Activated naive CD4-positive, alpha-beta T cell treated with anti-CD3 and anti-CD28 coated beads for 36 hours (primary cell): ENCODE data around the gene OTULIN. TPM values are rescaled to one million over a fixed set of nuclear protein-coding genes. Genes with fewer than 3 reads are reported as not detected.

ENCODE experiments used
- CTCF ChIA-PET: fragments of 350-600 bp; sonication (Branson Sonifier 250); formaldehyde crosslinking; loops from one replicate; lab custom pipeline; 2021; ENCODE audit warnings: antibody characterized with exemption; lab: Charles Lee
- DNase-seq: peaks from one replicate; pipeline ENCODE4 v3.0.0-alpha.2; 2020
- H3K27ac Mint-ChIP-seq: one replicate; pipeline ENCODE4 v1.8.0; 2021; ENCODE audit warnings: mild to moderate bottlenecking, mixed read lengths
- H3K27me3 Mint-ChIP-seq: one replicate; pipeline ENCODE4 v1.8.0; 2021; ENCODE audit warnings: low read depth, mixed read lengths
- H3K36me3 Mint-ChIP-seq: one replicate; pipeline ENCODE4 v1.8.0; 2021; ENCODE audit warnings: low read depth, mixed read lengths
- H3K4me1 Mint-ChIP-seq: one replicate; pipeline ENCODE4 v1.8.0; 2021; ENCODE audit warnings: low read depth, mixed read lengths
- H3K4me3 Mint-ChIP-seq: one replicate; pipeline ENCODE4 v1.8.0; 2021; ENCODE audit warnings: mild to moderate bottlenecking, moderate library complexity, mixed read lengths
- H3K9me3 Mint-ChIP-seq: one replicate; pipeline ENCODE4 v1.8.0; 2021; ENCODE audit warnings: mixed read lengths
- intact Hi-C: fragments of 100-400 bp; cut with micrococcal nuclease; formaldehyde crosslinking; loops from one replicate; pipeline ENCODE4 v1.15.1; 2023
- total RNA-seq, 2 experiments: library from RNA; stranded (reverse); gene quantifications; one replicate each; pipeline ENCODE4 v1.2.3, GENCODE V29; 2021

OTULIN gene
- total RNA-seq, 2 experiments from 2014 or later = 46.4 to 48.0 TPM

DNA sequence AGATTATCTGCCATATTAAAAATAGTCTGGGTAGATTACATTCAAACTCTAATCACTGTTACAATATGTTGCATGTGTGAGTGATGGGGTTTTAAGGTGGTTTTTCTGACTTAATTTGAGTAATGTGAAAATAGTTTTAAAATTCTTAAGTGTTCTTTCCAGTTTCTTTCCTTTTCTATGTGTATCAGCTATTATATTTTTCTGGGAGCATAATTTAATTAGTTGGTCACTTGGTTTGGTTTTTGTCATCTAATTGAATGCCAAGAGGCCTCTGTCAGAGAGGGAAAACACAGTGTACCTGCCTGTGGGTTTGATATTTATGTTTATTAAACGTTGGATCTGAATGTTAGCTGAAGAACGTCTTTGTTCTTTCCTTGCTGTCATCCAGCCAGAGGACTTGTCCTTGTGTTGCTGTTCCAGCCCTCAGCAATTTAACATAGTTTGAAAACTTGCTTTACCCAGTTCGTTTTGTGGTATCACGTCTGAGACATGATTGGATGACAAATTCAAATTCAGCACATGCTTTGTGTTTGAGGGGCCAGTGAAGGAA lies 19.5 kb downstream of the OTULIN start:
- Mint-ChIP-seq H3K9me3 (no peaks in the 10 kb centered on the region), H3K36me3 (peaks cover 46% of the 10 kb centered on the region), H3K4me3 (no peak overlapping the region), H3K4me1 (peaks cover 17% of the 10 kb centered on the region), H3K27ac (no peak overlapping the region), H3K27me3 (no peaks in the 10 kb centered on the region)
- CTCF ChIA-PET = interaction anchor here (0.6 to 3.8 kb wide), 12 partner anchors 9 to 327 kb away, joined by 3 to 16 read pairs (median 4); no protein-coding TSS in a partner anchor
- DNase-seq = no peak
- intact Hi-C loops = no loop called here

DNA sequence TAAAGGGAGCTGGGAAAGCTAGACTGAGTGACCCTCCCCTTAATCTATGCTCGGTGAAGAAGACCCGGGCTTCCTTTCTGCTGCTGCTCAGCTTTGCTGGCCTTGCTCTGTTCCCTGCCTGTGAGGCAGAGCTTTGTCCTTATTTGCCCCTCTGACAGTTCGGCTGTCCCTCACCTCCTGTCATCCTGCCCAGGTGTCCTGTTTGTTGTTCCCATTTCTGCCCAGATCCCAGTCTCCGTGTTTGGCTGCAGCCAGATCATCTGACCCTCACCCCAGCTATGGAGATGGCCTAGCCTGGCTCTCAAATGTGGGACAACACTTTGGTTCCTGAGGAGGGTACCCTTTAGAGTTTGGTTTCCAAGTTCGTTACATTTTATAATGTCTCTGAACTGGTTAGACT lies 20.2 kb downstream of the OTULIN start:
- no peak overlapping the region for H3K27ac Mint-ChIP-seq
- no peaks in the 10 kb centered on the region for H3K27me3 Mint-ChIP-seq
- H3K9me3 Mint-ChIP-seq = peaks cover 3% of the 10 kb centered on the region
- H3K36me3 Mint-ChIP-seq = peaks cover 54% of the 10 kb centered on the region
- CTCF ChIA-PET = interaction anchor here (0.7 to 3.8 kb wide), 16 partner anchors 10 to 329 kb away, joined by 3 to 16 read pairs (median 3); no protein-coding TSS in a partner anchor
- no peak overlapping the region for H3K4me3 Mint-ChIP-seq
- H3K4me1 Mint-ChIP-seq = peaks cover 19% of the 10 kb centered on the region
- intact Hi-C loops = loop anchor here (1.0 kb wide), 4 partner anchors 22 to 330 kb away; no protein-coding TSS in a partner anchor
- DNase-seq = no peak

DNA sequence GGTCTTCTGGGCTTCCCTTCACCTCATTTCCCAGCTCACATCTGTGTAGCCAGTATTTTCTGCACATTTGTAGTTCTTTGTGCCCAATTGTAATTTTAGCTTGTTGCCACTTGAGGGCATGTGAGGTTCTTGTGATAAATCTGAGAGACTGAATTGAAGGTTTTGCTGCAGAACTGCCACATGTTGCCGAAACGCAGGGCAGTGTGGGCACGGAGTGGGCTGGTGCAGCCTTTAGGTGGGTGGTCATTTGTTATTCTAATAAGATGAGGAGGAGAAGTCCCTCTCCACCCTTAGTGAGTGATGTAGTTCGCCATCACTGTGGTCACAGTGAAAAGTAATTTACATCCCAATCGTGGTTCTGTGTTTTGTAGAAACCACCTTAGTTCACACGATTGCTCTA lies 21.2 kb downstream of the OTULIN start:
- CTCF ChIA-PET = interaction anchor here (0.6 to 3.8 kb wide), 18 partner anchors 9 to 485 kb away, joined by 3 to 16 read pairs (median 4); no protein-coding TSS in a partner anchor
- Mint-ChIP-seq H3K9me3 (peaks cover 5% of the 10 kb centered on the region), H3K27me3 (no peaks in the 10 kb centered on the region), H3K27ac (peak overlapping the region; percentile 68), H3K4me1 (peaks cover 14% of the 10 kb centered on the region), H3K4me3 (peak overlapping the region; percentile 42), H3K36me3 (peaks cover 57% of the 10 kb centered on the region)
- intact Hi-C loops = loop anchor here (1.0 kb wide), 4 partner anchors 21 to 329 kb away; no protein-coding TSS in a partner anchor
- peak; percentile 55 for DNase-seq

GRCh38 chr5:14686517-14686916 lies 22.0 kb downstream of the OTULIN start:
- Mint-ChIP-seq H3K4me3 (no peak overlapping the region), H3K36me3 (peaks cover 59% of the 10 kb centered on the region), H3K4me1 (peaks cover 14% of the 10 kb centered on the region), H3K27ac (no peak overlapping the region), H3K27me3 (no peaks in the 10 kb centered on the region), H3K9me3 (peaks cover 5% of the 10 kb centered on the region)
- intact Hi-C loops = no loop called here
- CTCF ChIA-PET = interaction anchor here (0.6 to 3.8 kb wide), 5 partner anchors 21 to 317 kb away, joined by 3 to 16 read pairs (median 5); no protein-coding TSS in a partner anchor
- DNase-seq = no peak

GRCh38 chr5:14687023-14687665 lies 22.6 kb downstream of the OTULIN start:
- intact Hi-C loops = no loop called here
- H3K27me3 Mint-ChIP-seq = no peaks in the 10 kb centered on the region
- H3K4me1 Mint-ChIP-seq = peaks cover 14% of the 10 kb centered on the region
- CTCF ChIA-PET = interaction anchor here (0.9 to 1.0 kb wide), 2 partner anchors 21 to 326 kb away, joined by 3 to 4 read pairs; no protein-coding TSS in a partner anchor
- H3K9me3 Mint-ChIP-seq = peaks cover 5% of the 10 kb centered on the region
- no peak overlapping the region for H3K27ac Mint-ChIP-seq
- no peak for DNase-seq
- H3K36me3 Mint-ChIP-seq = peaks cover 57% of the 10 kb centered on the region
- H3K4me3 Mint-ChIP-seq = no peak overlapping the region

- intact Hi-C loops = no loop called here
- Mint-ChIP-seq H3K9me3 (peaks cover 5% of the 10 kb centered on the region), H3K27me3 (no peaks in the 10 kb centered on the region), H3K27ac (no peak overlapping the region), H3K36me3 (peaks cover 74% of the 10 kb centered on the region), H3K4me3 (no peak overlapping the region), H3K4me1 (peaks cover 2% of the 10 kb centered on the region)
- CTCF ChIA-PET = interaction anchor here (2.3 kb wide), 1 partner anchor 7 kb away, joined by 12 read pairs; no protein-coding TSS in a partner anchor
- no peak for DNase-seq
Observed at GRCh38 chr5:14693070-14693469, 28.6 kb downstream of the OTULIN start.

DNA sequence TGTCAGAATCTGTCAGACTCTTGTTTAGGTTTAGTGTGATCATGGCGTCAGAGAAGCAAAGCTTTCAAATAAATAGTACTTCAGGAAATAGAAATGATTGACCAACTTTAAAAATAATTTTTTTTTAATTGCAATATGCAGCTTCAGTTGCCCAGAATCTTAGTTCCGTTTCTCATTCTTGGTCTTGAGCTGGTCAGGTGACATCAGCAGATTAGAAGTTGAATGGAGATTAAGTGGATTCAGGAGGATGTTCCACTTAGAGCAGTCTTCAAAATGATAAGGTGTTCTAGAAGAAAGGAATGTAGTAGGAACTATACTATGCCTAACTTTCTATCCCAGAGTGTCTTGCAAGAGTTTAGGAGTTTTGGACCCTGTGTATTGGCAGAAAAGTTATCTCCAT lies 30.6 kb downstream of the OTULIN start:
- intact Hi-C loops = no loop called here
- Mint-ChIP-seq H3K4me3 (no peak overlapping the region), H3K27ac (no peak overlapping the region), H3K27me3 (no peaks in the 10 kb centered on the region), H3K36me3 (peaks cover 71% of the 10 kb centered on the region), H3K4me1 (peaks cover 17% of the 10 kb centered on the region), H3K9me3 (peaks cover 2% of the 10 kb centered on the region)
- no peak for DNase-seq
- CTCF ChIA-PET = interaction anchor here (0.7 to 2.3 kb wide), 3 partner anchors 10 to 332 kb away, joined by 3 to 12 read pairs (median 3); no protein-coding TSS in a partner anchor

DNA sequence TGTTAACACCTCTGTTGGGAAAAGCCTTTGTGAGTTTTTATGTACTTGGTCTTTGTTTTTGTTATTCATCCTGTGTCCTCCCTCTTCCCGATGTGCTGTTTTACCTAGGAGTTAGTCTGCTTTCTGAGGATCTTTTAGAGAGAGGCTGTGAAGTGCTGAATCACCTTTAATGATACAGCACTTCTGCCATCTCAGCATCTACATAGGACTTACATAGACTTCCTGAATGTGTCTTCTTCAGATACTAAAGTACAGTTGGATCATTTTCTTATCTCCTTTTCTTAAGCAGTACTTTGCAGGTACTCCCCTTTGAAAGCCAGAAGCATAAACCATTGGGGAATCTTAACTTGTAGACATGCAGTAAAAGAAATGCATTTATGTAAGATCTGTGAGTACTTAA lies 31.5 kb downstream of the OTULIN start:
- Mint-ChIP-seq H3K4me1 (peaks cover 23% of the 10 kb centered on the region), H3K27ac (no peak overlapping the region), H3K9me3 (no peaks in the 10 kb centered on the region), H3K4me3 (no peak overlapping the region), H3K27me3 (no peaks in the 10 kb centered on the region), H3K36me3 (peaks cover 65% of the 10 kb centered on the region)
- DNase-seq = no peak
- intact Hi-C loops = no loop called here
- CTCF ChIA-PET = interaction anchor here (0.7 to 1.0 kb wide), 2 partner anchors 12 to 333 kb away, joined by 3 read pairs; no protein-coding TSS in a partner anchor

DNA sequence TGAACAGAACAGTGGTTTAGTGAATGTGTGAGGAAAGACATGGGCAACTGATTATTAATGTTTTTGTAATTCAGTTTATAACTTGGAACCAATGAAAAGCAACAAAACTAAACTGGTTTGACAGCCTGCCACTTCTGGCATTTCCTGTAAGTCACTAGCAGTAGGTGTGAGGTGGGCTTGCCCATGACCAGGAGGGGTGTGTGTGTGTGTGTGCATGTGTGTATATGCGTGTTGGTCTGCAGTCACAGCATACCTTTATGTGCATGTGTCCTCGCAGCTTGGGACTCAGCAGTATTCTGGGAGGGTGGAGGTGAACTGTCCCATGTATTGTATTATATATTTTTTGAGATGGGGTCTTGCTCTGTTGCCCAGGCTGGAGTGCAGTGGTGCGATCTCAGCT lies 32.3 kb downstream of the OTULIN start:
- H3K36me3 Mint-ChIP-seq = peaks cover 70% of the 10 kb centered on the region

DNA sequence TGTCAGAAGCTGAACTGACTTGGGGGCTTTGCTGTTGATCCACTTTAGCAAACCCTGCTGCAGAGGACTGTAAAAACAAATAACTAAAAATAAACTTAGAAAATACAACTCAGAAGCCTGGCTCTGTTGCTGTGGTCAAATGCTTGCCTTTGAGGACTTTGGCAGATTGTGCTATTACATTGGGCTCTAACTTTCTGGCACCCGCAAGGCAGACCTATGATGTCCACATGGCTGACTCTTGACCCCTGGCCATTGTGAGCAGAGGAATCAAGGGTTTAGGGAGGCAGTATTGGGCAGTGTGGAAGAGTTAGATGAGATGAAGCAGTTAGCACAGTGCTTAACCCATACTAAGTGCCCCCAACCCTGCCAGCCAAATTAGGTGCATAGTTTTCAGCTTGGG lies 34.0 kb downstream of the OTULIN start:
- Mint-ChIP-seq H3K27me3 (no peaks in the 10 kb centered on the region), H3K27ac (no peak overlapping the region), H3K4me3 (no peak overlapping the region), H3K9me3 (no peaks in the 10 kb centered on the region), H3K36me3 (peaks cover 67% of the 10 kb centered on the region), H3K4me1 (peaks cover 47% of the 10 kb centered on the region)
- no peak for DNase-seq
- CTCF ChIA-PET = interaction anchor here (0.9 to 1.0 kb wide), 2 partner anchors 15 to 29 kb away, joined by 3 to 4 read pairs; no protein-coding TSS in a partner anchor
- intact Hi-C loops = no loop called here

More for the DNA sequence above, 32.3 kb downstream of the OTULIN start:
- no peak overlapping the region for H3K4me3 Mint-ChIP-seq
- intact Hi-C loops = no loop called here
- no peaks in the 10 kb centered on the region for H3K9me3 Mint-ChIP-seq
- no peak overlapping the region for H3K27ac Mint-ChIP-seq
- DNase-seq = no peak
- no peaks in the 10 kb centered on the region for H3K27me3 Mint-ChIP-seq
- peaks cover 31% of the 10 kb centered on the region for H3K4me1 Mint-ChIP-seq
- CTCF ChIA-PET = no interaction called here

- Mint-ChIP-seq H3K27me3 (no peaks in the 10 kb centered on the region), H3K9me3 (no peaks in the 10 kb centered on the region), H3K4me3 (no peak overlapping the region), H3K27ac (no peak overlapping the region), H3K36me3 (peaks cover 67% of the 10 kb centered on the region), H3K4me1 (peaks cover 53% of the 10 kb centered on the region)
- intact Hi-C loops = no loop called here
- DNase-seq = no peak
- CTCF ChIA-PET = interaction anchor here (0.9 to 1.0 kb wide), 2 partner anchors 16 to 28 kb away, joined by 3 to 4 read pairs; no protein-coding TSS in a partner anchor
Observed at GRCh38 chr5:14699159-14699558, 34.6 kb downstream of the OTULIN start.

GRCh38 chr5:14699807-14700400 lies 35.4 kb downstream of the OTULIN start:
- no peak overlapping the region for H3K4me3 Mint-ChIP-seq
- no peak for DNase-seq
- H3K36me3 Mint-ChIP-seq = peaks cover 71% of the 10 kb centered on the region
- peaks cover 60% of the 10 kb centered on the region for H3K4me1 Mint-ChIP-seq
- H3K27ac Mint-ChIP-seq = peak overlapping the region; percentile 25
- H3K27me3 Mint-ChIP-seq = no peaks in the 10 kb centered on the region
- intact Hi-C loops = no loop called here
- CTCF ChIA-PET = interaction anchor here (1.0 kb wide), 1 partner anchor 17 kb away, joined by 3 read pairs; no protein-coding TSS in a partner anchor
- no peaks in the 10 kb centered on the region for H3K9me3 Mint-ChIP-seq
